ENCODE results near the gene CACNA2D3. TPM values are rescaled to one million over a fixed set of nuclear protein-coding genes. Genes with fewer than 3 reads are reported as not detected.

The CACNA2D3 gene
- total RNA-seq, 1 donor from 2014 or later = 17.2 TPM

DNA sequence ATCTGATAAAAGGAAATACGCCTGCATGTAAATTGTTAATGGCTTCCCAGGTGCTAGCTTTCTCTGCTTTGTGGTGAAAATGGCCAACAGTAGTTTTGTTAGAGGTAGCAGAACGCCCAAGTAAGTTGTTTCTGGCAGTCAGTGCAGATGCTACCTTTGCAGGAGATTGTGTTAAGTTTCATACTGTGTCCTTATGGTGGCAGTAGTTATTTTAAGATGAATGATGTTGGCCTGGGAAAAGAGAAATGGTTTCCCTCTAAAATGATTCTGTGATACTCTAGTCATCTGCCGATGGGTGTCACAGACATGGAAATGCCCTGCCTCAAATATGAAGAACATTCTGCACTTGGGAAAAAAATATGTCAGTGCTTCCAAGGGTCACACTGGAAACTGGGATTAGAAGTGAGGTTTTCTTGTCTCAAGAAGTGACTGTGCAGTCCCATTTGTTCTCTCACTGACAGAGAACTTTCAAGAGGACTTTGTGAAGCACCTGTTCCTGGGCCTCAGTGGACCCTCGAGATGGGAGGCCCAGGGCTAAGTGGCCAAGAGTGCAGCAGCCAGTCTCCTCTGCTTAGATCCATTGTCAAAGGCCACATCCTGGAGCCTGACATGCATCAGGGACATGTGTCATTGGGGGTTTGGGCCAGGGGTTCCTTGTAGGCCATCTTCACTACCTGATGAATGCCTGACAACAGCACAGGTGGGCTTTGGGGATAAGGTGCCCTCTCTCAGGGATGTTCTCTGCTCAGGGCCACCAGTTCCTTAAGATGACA, 393.3 kb downstream of the CACNA2D3 start:
- TF ChIP-seq POLR2AphosphoS5 (IDR thresholded peaks at IDR 0.05; ENCODE audit: insufficient read depth in 1 of 2, low read depth in 1 of 2) = no peak
- TF ChIP-seq, protein P1, sequence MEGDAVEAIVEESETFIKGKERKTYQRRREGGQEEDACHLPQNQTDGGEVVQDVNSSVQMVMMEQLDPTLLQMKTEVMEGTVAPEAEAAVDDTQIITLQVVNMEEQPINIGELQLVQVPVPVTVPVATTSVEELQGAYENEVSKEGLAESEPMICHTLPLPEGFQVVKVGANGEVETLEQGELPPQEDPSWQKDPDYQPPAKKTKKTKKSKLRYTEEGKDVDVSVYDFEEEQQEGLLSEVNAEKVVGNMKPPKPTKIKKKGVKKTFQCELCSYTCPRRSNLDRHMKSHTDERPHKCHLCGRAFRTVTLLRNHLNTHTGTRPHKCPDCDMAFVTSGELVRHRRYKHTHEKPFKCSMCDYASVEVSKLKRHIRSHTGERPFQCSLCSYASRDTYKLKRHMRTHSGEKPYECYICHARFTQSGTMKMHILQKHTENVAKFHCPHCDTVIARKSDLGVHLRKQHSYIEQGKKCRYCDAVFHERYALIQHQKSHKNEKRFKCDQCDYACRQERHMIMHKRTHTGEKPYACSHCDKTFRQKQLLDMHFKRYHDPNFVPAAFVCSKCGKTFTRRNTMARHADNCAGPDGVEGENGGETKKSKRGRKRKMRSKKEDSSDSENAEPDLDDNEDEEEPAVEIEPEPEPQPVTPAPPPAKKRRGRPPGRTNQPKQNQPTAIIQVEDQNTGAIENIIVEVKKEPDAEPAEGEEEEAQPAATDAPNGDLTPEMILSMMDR (IDR thresholded peaks at IDR 0.05) = no peak
- no peak for TF ChIP-seq POLR2A (IDR thresholded peaks at IDR 0.05)

DNA sequence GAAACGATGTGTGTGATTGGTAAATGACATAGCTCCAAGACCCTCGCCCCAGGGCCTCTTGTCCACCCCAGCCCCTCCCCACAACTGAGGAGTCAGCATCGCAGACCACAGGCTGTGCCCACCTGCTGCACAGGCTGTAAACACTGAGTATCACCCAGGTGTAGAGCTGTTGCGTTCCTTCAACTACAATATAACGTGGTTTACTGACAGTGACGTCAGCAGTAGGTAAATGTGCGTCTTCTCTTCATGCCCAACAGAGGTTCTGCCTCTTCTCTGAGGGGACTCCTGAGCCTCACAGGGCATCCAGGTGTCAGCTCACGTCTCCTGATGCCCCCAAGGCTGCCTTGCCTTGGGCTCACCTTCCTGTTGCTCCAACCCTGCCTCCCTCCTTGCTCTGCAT, 395.1 kb downstream of the CACNA2D3 start:
- H3K27me3 ChIP-seq = no peaks in the 10 kb centered on the region
- intact Hi-C loops (cut with DNase I) = no loop called here

More for the DNA sequence above, 393.3 kb downstream of the CACNA2D3 start:
- peak in 1 of 2 donors; percentile 69 for DNase-seq (ENCODE audit: extremely low spot score in 2 of 2)
- Histone ChIP-seq H3K4me3 (no peak overlapping the region), H3K27ac (no peak overlapping the region), H3K27me3 (no peaks in the 10 kb centered on the region), H3K9me3 (no peaks in the 10 kb centered on the region), H3K36me3 (no peaks in the 10 kb centered on the region), H3K4me1 (no peaks in the 10 kb centered on the region)
- intact Hi-C loops (cut with DNase I) = no loop called here

DNA sequence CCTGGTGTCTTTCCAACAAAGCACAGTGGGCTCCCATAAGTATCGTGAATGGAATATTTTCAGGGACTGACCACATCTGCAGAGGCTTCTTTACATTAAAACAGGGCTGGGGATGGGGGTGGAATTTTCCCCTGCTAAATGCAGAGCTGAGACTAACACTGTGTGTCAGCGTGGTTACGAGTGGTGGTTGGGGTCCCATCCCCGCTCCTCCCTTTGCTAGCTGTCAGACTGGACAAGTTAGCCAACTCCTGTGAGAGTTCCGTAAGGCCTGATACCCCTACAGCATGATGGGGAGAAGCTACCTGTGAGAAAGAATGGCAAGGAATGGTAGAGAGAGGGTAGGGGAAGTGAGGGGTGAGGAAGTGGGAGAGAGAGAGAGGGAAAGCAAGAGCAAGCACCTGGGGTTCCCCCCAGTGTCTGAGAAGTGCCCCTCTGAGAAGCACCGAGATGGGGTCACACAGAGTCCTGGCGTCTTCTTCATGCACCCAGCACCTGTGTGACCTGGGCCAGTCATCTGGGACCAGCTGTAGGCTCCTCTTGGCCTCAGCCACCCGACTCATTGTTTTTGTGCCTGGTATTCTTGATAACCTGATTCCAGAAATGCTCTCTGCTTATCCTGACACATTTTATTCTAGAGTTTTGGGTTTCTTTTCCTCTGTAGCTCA, 395.8 kb downstream of the CACNA2D3 start:
- DNase-seq (ENCODE audit: extremely low spot score in 2 of 2) = peak in 1 of 2 donors; percentile 56
- TF ChIP-seq, protein P1 (IDR thresholded peaks at IDR 0.05) = no peak
- no peak for TF ChIP-seq POLR2A (IDR thresholded peaks at IDR 0.05)
- no peak for TF ChIP-seq POLR2AphosphoS5 (IDR thresholded peaks at IDR 0.05; ENCODE audit: insufficient read depth in 1 of 2, low read depth in 1 of 2)
- H3K9me3 ChIP-seq = no peaks in the 10 kb centered on the region
- H3K27ac ChIP-seq = no peak overlapping the region
- no peak overlapping the region for H3K4me3 ChIP-seq
- H3K27me3 ChIP-seq = no peaks in the 10 kb centered on the region
- no peaks in the 10 kb centered on the region for H3K4me1 ChIP-seq
- no peaks in the 10 kb centered on the region for H3K36me3 ChIP-seq
- intact Hi-C loops (cut with DNase I) = no loop called here

More for the DNA sequence above, 395.1 kb downstream of the CACNA2D3 start:
- H3K4me3 ChIP-seq = no peak overlapping the region
- TF ChIP-seq, protein P1 (IDR thresholded peaks at IDR 0.05) = no peak
- TF ChIP-seq POLR2A (IDR thresholded peaks at IDR 0.05) (no peak), POLR2AphosphoS5 (IDR thresholded peaks at IDR 0.05; ENCODE audit: insufficient read depth in 1 of 2, low read depth in 1 of 2) (no peak)
- no peak overlapping the region for H3K27ac ChIP-seq
- H3K36me3 ChIP-seq = no peaks in the 10 kb centered on the region
- peak in 1 of 2 donors; percentile 20 for DNase-seq (ENCODE audit: extremely low spot score in 2 of 2)
- H3K4me1 ChIP-seq = no peaks in the 10 kb centered on the region
- no peaks in the 10 kb centered on the region for H3K9me3 ChIP-seq

DNA sequence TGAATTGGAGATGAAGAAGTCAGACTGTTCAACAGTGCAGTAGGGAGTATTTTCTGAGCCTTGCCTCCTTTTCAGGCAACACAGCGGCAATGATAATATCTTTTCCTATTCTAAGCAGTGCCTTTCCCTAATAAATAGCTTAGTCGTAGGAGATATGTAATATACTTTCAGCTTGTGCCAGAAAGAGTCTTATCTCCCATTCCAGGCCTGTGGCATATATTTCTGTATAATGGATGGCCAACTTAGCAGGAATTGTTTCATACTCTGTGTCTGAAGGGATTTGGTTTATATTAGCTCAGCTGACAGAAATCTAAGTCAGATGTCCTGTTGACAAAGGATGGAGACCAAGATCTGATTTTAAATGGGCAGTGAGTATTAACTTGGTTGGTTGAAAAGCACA, 397.1 kb downstream of the CACNA2D3 start:
- Histone ChIP-seq H3K27me3 (no peaks in the 10 kb centered on the region), H3K36me3 (no peaks in the 10 kb centered on the region), H3K27ac (no peak overlapping the region), H3K4me3 (no peak overlapping the region), H3K4me1 (no peaks in the 10 kb centered on the region), H3K9me3 (no peaks in the 10 kb centered on the region)
- intact Hi-C loops (cut with DNase I) = no loop called here
- TF ChIP-seq POLR2AphosphoS5 (IDR thresholded peaks at IDR 0.05; ENCODE audit: insufficient read depth in 1 of 2, low read depth in 1 of 2) (no peak), POLR2A (IDR thresholded peaks at IDR 0.05) (no peak)
- TF ChIP-seq, protein P1 (IDR thresholded peaks at IDR 0.05) = no peak
- no peak for DNase-seq (ENCODE audit: extremely low spot score in 2 of 2)

DNA sequence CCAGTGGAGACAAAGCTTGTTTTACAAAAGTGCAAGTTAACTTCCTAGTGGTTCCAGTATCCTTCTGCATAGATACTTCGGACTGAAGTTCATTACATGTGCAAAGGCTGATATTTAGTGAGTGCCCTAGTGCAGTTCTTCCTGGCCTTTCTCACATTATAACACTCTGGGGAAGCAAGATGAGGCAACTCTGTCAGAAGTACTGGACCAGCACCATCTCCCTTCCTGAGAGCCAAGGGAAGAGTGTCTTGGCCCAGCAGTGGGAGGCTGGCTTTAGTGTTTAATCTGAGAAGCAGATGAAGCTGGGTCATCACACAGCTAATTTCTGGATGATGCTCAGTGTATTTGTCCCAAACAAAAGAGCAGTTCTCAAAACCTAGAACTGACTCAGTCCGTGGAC, 397.7 kb downstream of the CACNA2D3 start:
- Histone ChIP-seq H3K9me3 (no peaks in the 10 kb centered on the region), H3K36me3 (no peaks in the 10 kb centered on the region), H3K4me3 (no peak overlapping the region), H3K27ac (no peak overlapping the region), H3K4me1 (no peaks in the 10 kb centered on the region), H3K27me3 (no peaks in the 10 kb centered on the region)
- DNase-seq (ENCODE audit: extremely low spot score in 2 of 2) = peak in 1 of 2 donors; percentile 74
- TF ChIP-seq POLR2A (IDR thresholded peaks at IDR 0.05) (no peak), POLR2AphosphoS5 (IDR thresholded peaks at IDR 0.05; ENCODE audit: insufficient read depth in 1 of 2, low read depth in 1 of 2) (no peak)
- TF ChIP-seq, protein P1 (IDR thresholded peaks at IDR 0.05) = no peak
- intact Hi-C loops (cut with DNase I) = no loop called here
